Measurements from ENCODE around the gene WDSUB1. TPM values are rescaled to one million over a fixed set of nuclear protein-coding genes. Genes with fewer than 3 reads are reported as not detected.

WDSUB1 gene
- polyA plus RNA-seq, 1 of the 3 experiments (the other 2 are of a cell fraction), result 5.3 TPM

DNA sequence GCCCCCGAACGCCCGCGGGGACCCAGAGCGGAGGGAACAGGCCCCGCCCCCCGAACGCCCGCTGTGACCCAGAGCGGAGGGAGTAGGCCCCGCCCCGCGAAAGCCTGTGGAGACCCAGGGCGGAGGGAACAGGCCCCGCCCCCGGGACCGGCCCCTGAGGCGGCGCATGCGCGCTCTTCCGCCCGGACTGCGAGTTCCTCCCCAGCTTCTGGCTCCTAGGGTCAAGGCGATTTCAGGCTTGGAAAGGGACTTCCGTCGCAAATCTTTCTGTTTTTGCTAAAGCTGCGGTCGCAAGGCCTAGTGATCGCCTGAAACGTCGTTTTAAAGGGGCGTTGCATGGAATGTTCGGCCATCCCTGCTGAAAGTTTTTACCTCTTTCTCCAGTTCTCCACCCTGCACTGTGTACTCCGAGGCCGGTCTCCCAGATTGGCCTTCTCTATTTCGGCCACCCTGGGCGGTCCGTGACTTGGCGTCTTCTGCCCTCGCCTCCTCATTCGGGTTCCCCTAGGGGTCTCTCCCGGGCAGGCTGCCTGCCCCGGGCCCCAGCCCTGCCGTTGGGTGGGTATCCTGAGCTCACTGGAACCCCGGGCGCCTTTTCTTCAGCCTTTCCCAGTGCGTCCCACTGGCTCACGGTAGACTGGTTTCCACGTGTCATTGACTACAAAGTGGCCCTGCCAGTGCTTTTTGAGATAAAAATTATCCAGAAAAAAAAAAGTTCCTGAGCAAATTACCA, 372 bp upstream of the WDSUB1 start (continued):
- 0 out of 2 replicates have a peak, but pooled peaks have one; percentile 5 for TF ChIP-seq REST (IDR thresholded peaks at IDR 0.05; ENCODE audit: low read depth, low read length)
- no peak for TF ChIP-seq FOSL2 (IDR thresholded peaks at IDR 0.05; ENCODE audit: borderline replicate concordance, low read depth)
- no peak for TF ChIP-seq RCOR1 (IDR thresholded peaks at IDR 0.05; ENCODE audit: low read length)
- TF ChIP-seq TAF1 (IDR thresholded peaks at IDR 0.05; ENCODE audit: borderline replicate concordance, low read depth, low read length), result peak; percentile 79; the same call in 1 of the 2 replicates
- TF ChIP-seq POLR2AphosphoS5 (IDR thresholded peaks at IDR 0.05; ENCODE audit: low read depth, low read length), result peak; percentile 98
- TF ChIP-seq NRF1 (IDR thresholded peaks at IDR 0.05; ENCODE audit: low read depth, low read length), result peak; percentile 80

DNA sequence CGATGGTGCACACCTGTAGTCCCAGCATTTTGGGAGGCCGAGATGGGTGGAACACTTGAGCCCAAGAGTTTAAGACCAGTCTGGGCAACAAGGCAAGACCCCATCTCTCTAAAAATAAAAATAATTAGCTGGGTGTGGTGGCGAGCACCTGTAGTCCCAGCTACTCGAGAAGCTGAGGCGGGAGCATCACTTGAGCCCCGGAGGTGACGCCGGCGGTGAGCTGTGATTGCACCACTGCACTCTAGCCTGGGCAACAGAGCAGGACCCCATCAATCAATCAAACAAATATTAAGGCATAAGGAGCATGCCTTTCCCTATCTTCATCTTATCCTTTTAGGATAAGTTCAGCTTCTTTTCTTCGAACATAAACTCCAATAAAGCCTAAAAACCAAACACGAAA, 1.1 kb downstream of the WDSUB1 start:
- Histone ChIP-seq H3K4me2 (peak overlapping the region; percentile 86), H3K9me2 (no peaks in the 10 kb centered on the region)
- CTCF ChIA-PET, result interaction anchor here (1.4 to 1.7 kb wide), 2 partner anchors 155 to 427 kb away, joined by 4 to 5 read pairs; partner anchors contain the start of gene MARCHF7
- no peak for TF ChIP-seq TAF1 (IDR thresholded peaks at IDR 0.05; ENCODE audit: borderline replicate concordance, low read depth, low read length)
- no peak for TF ChIP-seq ELF1 (IDR thresholded peaks at IDR 0.05)
- TF ChIP-seq RXRA (IDR thresholded peaks at IDR 0.05; ENCODE audit: borderline replicate concordance, low read depth), result no peak
- TF ChIP-seq CHD2 (IDR thresholded peaks at IDR 0.05; ENCODE audit: low read length, partially characterized antibody), result no peak
- no peak for TF ChIP-seq MXI1 (IDR thresholded peaks at IDR 0.05; ENCODE audit: low read depth, low read length)
- TF ChIP-seq EZH2phosphoT487 (IDR thresholded peaks at IDR 0.05; ENCODE audit: borderline replicate concordance, low read depth), result no peak
- no peak for TF ChIP-seq TCF12 (IDR thresholded peaks at IDR 0.05)
- TF ChIP-seq ZBTB33 (IDR thresholded peaks at IDR 0.05; ENCODE audit: borderline replicate concordance, low read depth), result no peak
- no peak for TF ChIP-seq MAX (IDR thresholded peaks at IDR 0.05; ENCODE audit: low read depth)
- TF ChIP-seq FOXM1 (IDR thresholded peaks at IDR 0.05; ENCODE audit: low read depth), result no peak
- TF ChIP-seq TEAD4 (IDR thresholded peaks at IDR 0.05; ENCODE audit: borderline replicate concordance, insufficient read depth), result no peak
- no peak for TF ChIP-seq REST (IDR thresholded peaks at IDR 0.05; ENCODE audit: low read depth, low read length)
- TF ChIP-seq USF1 (IDR thresholded peaks at IDR 0.05; ENCODE audit: borderline replicate concordance, low read depth), result no peak
- no peak for TF ChIP-seq EP300 (IDR thresholded peaks at IDR 0.05; ENCODE audit: borderline replicate concordance in 1 of 2, low read depth in 1 of 2, low read length in 1 of 2)
- no peak for TF ChIP-seq RAD21 (IDR thresholded peaks at IDR 0.05; ENCODE audit: low read length)

More for the DNA sequence above, 1.1 kb downstream of the WDSUB1 start:
- Histone ChIP-seq H3K4me3 (ENCODE audit: low read depth in 2 of 2, low read length in 1 of 2) (peak overlapping the region; percentile 76 to 89), H3K9ac (peak overlapping the region; percentile 82), H3K27me3 (ENCODE audit: insufficient read depth) (no peaks in the 10 kb centered on the region), H3K27ac (ENCODE audit: low read depth in 2 of 2, low read length in 1 of 2) (peak overlapping the region in 1 of 2 experiments; percentile 41; a peak in 1 of 4 replicates), H3F3A (replicated peaks; ENCODE audit: insufficient read depth) (peaks cover 7% of the 10 kb centered on the region), H4K20me1 (ENCODE audit: insufficient read depth) (no peaks in the 10 kb centered on the region; the same call in 1 of the 2 replicates), H3K9me3 (no peaks in the 10 kb centered on the region), H3K36me3 (replicated peaks in 1 of 2; ENCODE audit: control insufficient read depth in 1 of 2, insufficient read depth in 2 of 2, low read length in 1 of 2) (peaks cover 3 to 13% of the 10 kb centered on the region in 2 experiments), H3K79me2 (ENCODE audit: insufficient read depth) (peaks cover 32% of the 10 kb centered on the region), H3K4me1 (ENCODE audit: control insufficient read depth in 1 of 2, insufficient read depth in 2 of 2, low read depth in 1 of 2, low read length in 1 of 2) (peaks cover 0 to 8% of the 10 kb centered on the region in 2 experiments; a peak in 2 of 4 replicates), H2AFZ (ENCODE audit: low read depth) (peak overlapping the region; percentile 98; the same call in 1 of the 2 replicates)
- 87% methylated on average over 11 of the region's 11 CpGs for WGBS (ENCODE audit: low lambda C conversion rate)
- no peak for DNase-seq
- POLR2A ChIA-PET, result interaction anchor here (0.9 to 1.0 kb wide), 2 partner anchors 330 to 494 kb away, joined by 3 to 4 read pairs; no protein-coding TSS in a partner anchor
